HCT116 (cell line): ENCODE measurements around the gene CAMSAP1. TPM values are rescaled to one million over a fixed set of nuclear protein-coding genes. Genes with fewer than 3 reads are reported as not detected.

Source experiments
- ATAC-seq: fragments of 200-7000 bp; cut with Tn5 transposase; 2 replicates; pipeline ENCODE4 v1.9.1; 2020; ENCODE audit warnings: mild to moderate bottlenecking, moderate library complexity
- BruUV-seq: library from RNA; stranded (reverse); fragments of 400-500 nt; replicated peaks from 2 replicates; lab custom pipeline; 2021; lab: Mats Ljungman, UMichigan
- CTCF ChIA-PET: fragments of 300-600 bp; sonication (Branson Sonifier 250); formaldehyde crosslinking; loops from one replicate; lab custom pipeline; 2021; ENCODE audit warnings: antibody characterized with exemption; lab: Charles Lee
- POLR2A ChIA-PET: fragments of 300-600, 350-600 bp; sonication (Branson Sonifier 250); formaldehyde crosslinking; loops from one replicate; lab custom pipeline; 2021; ENCODE audit warnings: antibody characterized with exemption; lab: Charles Lee
- RAD21 ChIA-PET, 2 experiments: fragments of 300-600 bp; sonication (Branson Sonifier 250); formaldehyde crosslinking; loops; one replicate each; lab custom pipeline; 2023; ENCODE audit warnings: low total read pairs in 2 of 2; ENCODE audit not compliant: uncharacterized antibody in 2 of 2, unreplicated experiment in 2 of 2, low non-redundant PET in 1 of 2; lab: Charles Lee
- DNase-seq: peaks from one replicate; pipeline ENCODE4 v3.0.0-alpha.2; 2010; ENCODE audit warnings: low read depth, low spot score
- H2AFZ ChIP-seq: fragments of 200-600 bp; shearing (Covaris generic), sonication (generic); 2 replicates; pipeline ENCODE4 v1.6.1; 2017; ENCODE audit warnings: low read depth, mixed run types, mixed read lengths, antibody characterized with exemption, low read length; ENCODE audit not compliant: poor library complexity, severe bottlenecking
- H3K27ac ChIP-seq: 2 replicates; pipeline ENCODE4 v1.5.1; 2012; ENCODE audit warnings: low read depth, low read length
- H3K27me3 ChIP-seq: fragments of 200-600 bp; sonication (generic); 2 replicates; pipeline ENCODE4 v1.6.1; 2016; ENCODE audit warnings: mixed run types, low read length, mixed read lengths; ENCODE audit not compliant: insufficient read depth
- H3K36me3 ChIP-seq, 2 experiments: fragments of 200-500 bp in 1 of 2; fragments of 200-600 bp in 1 of 2; sonication (Bioruptor generic) in 1 of 2; sonication (generic) in 1 of 2; 2 replicates each; pipeline versions ENCODE4 v1.5.1 to v1.6.1; 2014 to 2016; ENCODE audit warnings: low read length in 2 of 2, inconsistent platforms in 1 of 2, mixed read lengths in 1 of 2, mixed run types in 1 of 2; ENCODE audit not compliant: insufficient read depth in 2 of 2, control insufficient read depth in 1 of 2
- H3K4me1 ChIP-seq, 2 experiments: fragments of 200-600 bp in 1 of 2; sonication (generic) in 1 of 2; 2 replicates each; pipeline versions ENCODE4 v1.5.1 to v1.6.1; 2012 to 2017; ENCODE audit warnings: low read length in 2 of 2, inconsistent platforms in 1 of 2, mild to moderate bottlenecking in 1 of 2, mixed read lengths in 1 of 2, mixed run types in 1 of 2, moderate library complexity in 1 of 2; ENCODE audit not compliant: insufficient read depth in 2 of 2, control insufficient read depth in 1 of 2
- H3K4me2 ChIP-seq: fragments of 200-600 bp; sonication (generic); 2 replicates; pipeline ENCODE4 v1.6.1; 2017; ENCODE audit warnings: mixed run types, low read length, mixed read lengths
- H3K4me3 ChIP-seq, 2 experiments: fragments of 200-600 bp in 1 of 2; sonication (generic) in 1 of 2; replicated peaks in 1 of 2; 2 replicates each; pipeline ENCODE4 v1.5.1; 2011 to 2016; ENCODE audit warnings: low read length in 2 of 2, control low read depth in 1 of 2, low read depth in 1 of 2, mild to moderate bottlenecking in 1 of 2, mixed read lengths in 1 of 2, mixed run types in 1 of 2
- H3K79me2 ChIP-seq: fragments of 200-600 bp; sonication (generic); 2 replicates; pipeline ENCODE4 v1.6.1; 2017; ENCODE audit warnings: mild to moderate bottlenecking, mixed run types, low read length, moderate library complexity, mixed read lengths; ENCODE audit not compliant: insufficient read depth
- H3K9ac ChIP-seq: fragments of 200-600 bp; sonication (generic); 2 replicates; pipeline ENCODE4 v1.6.1; 2016; ENCODE audit warnings: low read length, mixed read lengths
- H3K9me2 ChIP-seq: fragments of 200-600 bp; sonication (generic), shearing (Covaris generic); 2 replicates; pipeline ENCODE4 v1.6.1; 2017; ENCODE audit warnings: mixed run types, mild to moderate bottlenecking, moderate library complexity; ENCODE audit not compliant: insufficient read depth
- H3K9me3 ChIP-seq, 2 experiments: fragments of 200-500 bp in 1 of 2; fragments of 200-600 bp in 1 of 2; sonication (Bioruptor generic) in 1 of 2; sonication (generic) in 1 of 2; 2 replicates each; pipeline ENCODE4 v1.6.1; 2014 to 2017; ENCODE audit warnings: low read length in 2 of 2, mixed read lengths in 2 of 2, inconsistent platforms in 1 of 2, low read depth in 1 of 2, mild to moderate bottlenecking in 1 of 2, mixed run types in 1 of 2, moderate library complexity in 1 of 2; ENCODE audit not compliant: control insufficient read depth in 1 of 2, insufficient read depth in 1 of 2
- H4K20me1 ChIP-seq: fragments of 200-600 bp; sonication (generic), shearing (Covaris generic); 2 replicates; pipeline ENCODE4 v1.6.1; 2017; ENCODE audit warnings: mixed run types, mild to moderate bottlenecking, moderate library complexity; ENCODE audit not compliant: insufficient read depth
- CBX3 ChIP-seq: IDR thresholded peaks from 2 replicates; pipeline ENCODE4 v1.6.1; 2012; ENCODE audit warnings: low read depth
- EGR1 ChIP-seq: IDR thresholded peaks from 2 replicates; pipeline ENCODE4 v1.6.1; 2012; ENCODE audit warnings: low read depth
- ELF1 ChIP-seq: IDR thresholded peaks from 2 replicates; pipeline ENCODE4 v1.6.1; 2012; ENCODE audit warnings: low read depth, borderline replicate concordance
- FOSL1 ChIP-seq: IDR thresholded peaks from 2 replicates; pipeline ENCODE4 v1.6.1; 2012; ENCODE audit warnings: low read depth
- JUND ChIP-seq: IDR thresholded peaks from 2 replicates; pipeline ENCODE4 v1.6.1; 2012
- SRF ChIP-seq: IDR thresholded peaks from 2 replicates; pipeline ENCODE4 v1.6.1; 2012; ENCODE audit warnings: low read depth
- YY1 ChIP-seq: IDR thresholded peaks from 2 replicates; pipeline ENCODE4 v1.6.1; 2011; ENCODE audit warnings: low read length, low read depth, moderate library complexity, mild to moderate bottlenecking; ENCODE audit not compliant: insufficient replicate concordance; ENCODE audit errors: extremely low read depth
- intact Hi-C: fragments of 100-400 bp; cut with micrococcal nuclease; formaldehyde crosslinking; loops from 2 replicates; pipeline ENCODE4 v1.10.0; 2022
- total RNA-seq: library from RNA; stranded (reverse); gene quantifications from one replicate; pipeline ENCODE4 v1.2.1, GENCODE V29; 2021; ENCODE audit not compliant: unreplicated experiment
- TF ChIP-seq, protein P1 (sequence below): IDR thresholded peaks from 2 replicates; pipeline ENCODE4 v1.6.1; 2012

The CAMSAP1 gene
- total RNA-seq, 1 experiment from 2014 or later, result 33.1 TPM

- TF ChIP-seq, protein P1, sequence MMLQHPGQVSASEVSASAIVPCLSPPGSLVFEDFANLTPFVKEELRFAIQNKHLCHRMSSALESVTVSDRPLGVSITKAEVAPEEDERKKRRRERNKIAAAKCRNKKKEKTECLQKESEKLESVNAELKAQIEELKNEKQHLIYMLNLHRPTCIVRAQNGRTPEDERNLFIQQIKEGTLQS, result no peak
- TF ChIP-seq ELF1 (no peak), JUND (no peak), EGR1 (peak; percentile 68), CBX3 (no peak), YY1 (no peak)
Observed at GRCh38 chr9:135907431-135908092, at the start of gene CAMSAP1 (continued).

DNA sequence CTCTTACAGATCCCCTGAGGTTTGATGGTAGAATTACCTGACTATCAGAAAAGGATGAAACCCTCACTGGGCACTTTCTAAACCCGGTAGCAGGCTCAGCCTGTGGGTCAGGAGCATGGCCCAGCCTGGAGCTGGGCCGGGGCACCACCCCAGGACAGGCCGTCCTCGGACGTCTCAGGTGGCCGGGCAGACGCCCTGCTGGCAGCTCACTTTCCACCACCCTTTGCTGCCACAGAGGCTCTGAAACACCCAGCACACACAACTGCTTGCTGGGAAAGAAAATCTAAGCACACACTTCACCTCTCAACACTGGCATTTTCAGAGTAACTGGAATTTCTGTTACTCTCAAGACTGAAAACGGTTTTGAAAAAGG lies 49.4 kb upstream of the CAMSAP1 start:
- H3K27ac ChIP-seq, result no peak overlapping the region

More for the DNA sequence above, 49.4 kb upstream of the CAMSAP1 start:
- Histone ChIP-seq H3K4me1 (peaks cover 17 to 27% of the 10 kb centered on the region in 2 experiments), H3K36me3 (peaks cover 10 to 19% of the 10 kb centered on the region in 2 experiments; a peak in 3 of 4 replicates), H3K79me2 (peaks cover 61% of the 10 kb centered on the region), H2AFZ (no peak overlapping the region), H3K4me2 (no peak overlapping the region), H4K20me1 (no peaks in the 10 kb centered on the region), H3K9me2 (no peaks in the 10 kb centered on the region), H3K9ac (no peak overlapping the region), H3K4me3 (no peak overlapping the region), H3K9me3 (no peaks in the 10 kb centered on the region), H3K27me3 (no peaks in the 10 kb centered on the region)
- ChIA-PET POLR2A (no interaction called here), CTCF (no interaction called here), RAD21 (no interaction called here)
- ATAC-seq, result no peak
- intact Hi-C loops, result loop anchor here (10.0 kb wide), 1 partner anchor 92 kb away; no protein-coding TSS in a partner anchor
- no TSS peak for BruUV-seq
- DNase-seq, result no peak
- no peak for TF ChIP-seq FOSL1
- TF ChIP-seq SRF, result no peak
